LNCaP clone FGC (cell line): ENCODE data around the gene RASA2.
A peak's percentile ranks its signal among the peaks of the same experiment; 100 is the strongest.

Source experiments
- DNase-seq: peaks from one replicate; pipeline ENCODE4 v3.0.0-alpha.2; 2011; ENCODE audit warnings: low read depth
- H3K4me3 ChIP-seq: 2 replicates; pipeline ENCODE4 v1.5.1; 2011; ENCODE audit warnings: mild to moderate bottlenecking, low read depth, low read length, control low read depth
- TF ChIP-seq, protein P1 (sequence below): IDR thresholded peaks from 2 replicates; pipeline ENCODE4 v1.5.1; 2012; ENCODE audit warnings: mild to moderate bottlenecking; ENCODE audit not compliant: control insufficient read depth, insufficient read depth; ENCODE audit errors: extremely low read depth

The RASA2 gene

DNA sequence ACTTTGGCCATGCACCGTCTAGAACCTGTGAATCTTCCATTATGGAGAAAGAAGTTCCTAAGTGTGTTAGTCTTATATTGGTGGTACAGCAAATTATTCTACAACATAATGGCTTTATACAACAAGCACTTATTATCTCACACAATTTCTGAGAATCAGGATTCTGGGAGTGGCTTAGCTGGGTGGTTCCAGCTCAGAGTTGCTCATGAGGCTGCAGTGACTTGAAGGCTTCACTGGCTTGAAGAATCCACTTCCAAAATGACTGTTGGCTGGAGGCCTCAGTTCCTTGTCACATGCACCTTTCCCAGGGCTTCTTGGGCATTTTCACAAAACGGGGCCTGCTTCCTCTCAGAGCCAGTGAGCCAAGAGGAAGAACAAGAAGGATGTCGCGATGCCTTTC is 169.0 kb downstream of the RASA2 start:
- DNase-seq, result no peak
- TF ChIP-seq, protein P1, sequence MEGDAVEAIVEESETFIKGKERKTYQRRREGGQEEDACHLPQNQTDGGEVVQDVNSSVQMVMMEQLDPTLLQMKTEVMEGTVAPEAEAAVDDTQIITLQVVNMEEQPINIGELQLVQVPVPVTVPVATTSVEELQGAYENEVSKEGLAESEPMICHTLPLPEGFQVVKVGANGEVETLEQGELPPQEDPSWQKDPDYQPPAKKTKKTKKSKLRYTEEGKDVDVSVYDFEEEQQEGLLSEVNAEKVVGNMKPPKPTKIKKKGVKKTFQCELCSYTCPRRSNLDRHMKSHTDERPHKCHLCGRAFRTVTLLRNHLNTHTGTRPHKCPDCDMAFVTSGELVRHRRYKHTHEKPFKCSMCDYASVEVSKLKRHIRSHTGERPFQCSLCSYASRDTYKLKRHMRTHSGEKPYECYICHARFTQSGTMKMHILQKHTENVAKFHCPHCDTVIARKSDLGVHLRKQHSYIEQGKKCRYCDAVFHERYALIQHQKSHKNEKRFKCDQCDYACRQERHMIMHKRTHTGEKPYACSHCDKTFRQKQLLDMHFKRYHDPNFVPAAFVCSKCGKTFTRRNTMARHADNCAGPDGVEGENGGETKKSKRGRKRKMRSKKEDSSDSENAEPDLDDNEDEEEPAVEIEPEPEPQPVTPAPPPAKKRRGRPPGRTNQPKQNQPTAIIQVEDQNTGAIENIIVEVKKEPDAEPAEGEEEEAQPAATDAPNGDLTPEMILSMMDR, result no peak
- no peak overlapping the region for H3K4me3 ChIP-seq

DNA sequence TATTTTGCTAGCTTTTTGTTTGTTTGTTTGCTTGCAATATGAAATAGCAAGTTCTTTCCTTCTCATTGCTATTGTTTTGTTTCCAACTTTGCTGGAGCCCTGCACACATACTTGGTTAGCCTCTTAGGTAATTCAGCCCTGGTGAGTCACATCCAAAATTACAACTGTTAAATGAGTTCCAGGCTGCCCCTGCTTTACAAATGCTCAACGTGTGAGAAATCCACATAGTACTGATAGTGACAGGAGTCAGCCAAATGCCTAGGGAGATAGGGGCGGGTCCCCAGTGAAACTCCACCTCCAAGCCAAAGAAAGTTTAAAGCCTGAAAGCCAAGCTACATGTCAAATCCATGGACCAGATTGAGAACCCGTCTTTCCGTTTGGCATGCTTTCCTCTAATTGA is 169.9 kb downstream of the RASA2 start:
- TF ChIP-seq, protein P1, result no peak
- H3K4me3 ChIP-seq, result no peak overlapping the region
- no peak for DNase-seq

DNA sequence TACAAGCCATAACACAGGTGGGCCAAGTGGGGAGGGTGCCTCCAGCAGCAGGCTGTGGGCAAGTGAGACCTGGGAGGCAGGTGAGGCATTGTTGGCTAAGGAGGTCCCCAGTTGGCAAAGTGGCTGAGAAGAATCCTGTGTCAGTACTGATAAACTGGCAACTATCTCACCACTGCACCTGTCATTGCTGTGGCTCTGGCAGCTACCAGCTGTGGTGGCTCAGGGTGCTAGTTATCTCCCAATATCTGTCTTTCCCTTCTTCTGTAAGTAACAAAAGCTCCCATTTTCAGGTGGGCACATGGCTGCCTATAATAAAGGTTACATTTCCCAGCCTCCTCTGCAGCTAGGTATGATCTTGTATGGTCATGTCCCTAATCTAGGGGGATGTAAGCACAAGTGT is 170.7 kb downstream of the RASA2 start:
- DNase-seq, result no peak
- TF ChIP-seq, protein P1, result no peak
- H3K4me3 ChIP-seq, result no peak overlapping the region

DNA sequence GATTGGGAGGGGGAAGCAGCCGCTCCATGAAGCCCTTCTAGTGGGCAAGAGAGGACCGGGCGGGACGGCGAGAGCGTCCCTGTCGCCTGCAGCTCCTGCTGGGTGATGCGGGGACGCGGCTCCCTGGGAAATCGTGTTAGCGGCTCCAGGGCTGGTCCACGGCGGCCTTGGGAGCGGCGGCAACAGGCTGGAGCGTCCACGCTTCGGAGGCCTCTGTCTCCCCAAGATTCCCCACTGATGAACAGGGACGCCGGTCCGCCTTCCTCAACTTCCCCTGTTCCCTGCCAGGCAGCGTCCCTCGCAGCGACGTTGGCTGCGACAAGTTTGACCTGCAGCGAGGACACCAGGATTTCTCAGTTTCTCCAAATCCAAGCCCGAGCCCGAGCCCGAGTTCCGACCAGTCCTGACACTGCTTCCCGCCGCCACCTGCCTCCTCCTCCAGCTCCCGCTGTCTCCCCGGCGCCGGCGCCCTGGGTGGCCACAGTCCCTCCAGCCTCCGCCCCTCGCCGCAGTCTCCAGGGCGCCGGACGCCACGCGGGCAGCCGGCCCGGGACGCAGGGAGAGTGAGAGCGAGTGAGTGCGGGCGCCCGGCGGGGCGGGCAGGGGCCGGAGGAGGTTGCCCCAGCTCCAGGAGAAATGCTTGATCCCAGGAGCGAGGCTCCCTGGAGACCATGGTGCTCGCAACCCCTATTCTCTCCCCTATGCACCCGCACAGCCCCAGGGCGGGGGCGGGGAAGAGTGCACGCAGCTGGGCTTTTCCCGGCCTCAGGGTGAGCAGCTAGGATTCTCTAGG is 173.2 kb downstream of the RASA2 start:
- H3K4me3 ChIP-seq, result peak overlapping the region; percentile 57
- no peak for DNase-seq
- TF ChIP-seq, protein P1, result no peak

DNA sequence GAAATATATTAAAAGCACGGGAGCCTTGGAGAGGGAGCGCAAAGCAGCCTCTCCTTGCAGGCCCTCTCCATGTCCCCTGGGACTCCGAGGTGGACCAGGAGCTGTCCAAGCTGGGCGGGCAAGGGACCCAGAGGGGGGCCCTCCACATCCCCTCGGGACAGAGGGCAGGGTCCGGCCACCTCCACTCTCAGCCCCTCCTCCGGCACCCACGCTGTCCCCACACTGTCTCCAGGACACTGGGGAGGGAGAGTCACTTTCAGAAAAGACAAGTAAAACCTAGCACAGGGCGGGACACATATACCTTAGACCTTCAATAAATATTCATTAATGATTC is 173.8 kb downstream of the RASA2 start:
- DNase-seq, result no peak
- peak overlapping the region; percentile 57 for H3K4me3 ChIP-seq
- TF ChIP-seq, protein P1, result no peak

DNA sequence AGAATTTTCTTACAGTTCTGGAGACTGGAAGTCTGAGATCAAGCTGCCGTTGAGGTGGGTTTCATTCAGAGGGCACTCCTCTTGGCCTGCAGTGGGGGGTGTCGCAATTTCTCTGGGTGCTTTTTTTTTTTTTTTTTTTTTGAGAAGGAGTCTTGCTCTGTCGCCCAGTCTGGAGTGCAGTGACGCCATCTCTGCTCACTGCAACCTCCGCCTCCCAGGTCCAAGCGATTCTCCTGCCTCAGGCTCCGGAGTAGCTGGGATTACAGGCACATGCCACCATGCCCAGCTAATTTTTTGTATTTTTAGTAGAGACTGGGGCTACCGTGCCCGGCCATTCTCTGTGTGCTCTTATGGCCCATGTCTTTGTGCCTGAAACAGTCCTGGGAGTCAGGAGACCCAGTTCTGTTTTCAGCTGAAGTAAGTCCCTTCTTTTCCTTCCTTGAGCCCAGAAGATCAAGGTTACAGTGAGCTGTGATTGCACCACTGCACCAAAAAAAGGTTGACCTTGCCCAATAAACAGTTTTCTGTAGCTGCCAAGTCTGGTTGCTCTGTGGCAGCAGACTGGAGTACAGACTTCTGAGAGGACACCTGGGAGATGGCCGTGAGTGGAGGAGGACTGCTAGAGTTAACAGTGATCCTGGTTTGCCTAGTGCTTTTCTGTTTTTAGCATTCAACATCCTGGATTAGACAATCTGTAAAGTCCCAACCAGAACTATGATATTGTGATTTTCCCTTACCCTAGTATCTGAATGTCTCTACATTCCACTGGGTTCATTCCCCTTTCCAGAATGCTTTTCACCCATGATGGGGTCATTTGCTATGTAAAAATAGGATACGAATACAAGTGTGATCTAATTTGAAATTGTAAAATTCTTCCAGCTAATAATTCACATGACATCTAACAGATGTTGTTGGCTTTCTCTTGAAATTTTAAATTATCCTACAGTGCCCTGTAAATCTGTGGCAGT is 174.7 kb downstream of the RASA2 start:
- no peak for DNase-seq
- TF ChIP-seq, protein P1, result no peak
- H3K4me3 ChIP-seq, result no peak overlapping the region
